Activated CD8-positive, alpha-beta memory T cell treated with anti-CD3 and anti-CD28 coated beads for 36 hours (primary cell): ENCODE measurements around the gene SLC13A4. TPM values are rescaled to one million over a fixed set of nuclear protein-coding genes. Genes with fewer than 3 reads are reported as not detected.
"Not testable (repeated sequence)": the region's sequence is repeated elsewhere in the genome, so short reads cannot be mapped to it uniquely, and the experiment has no call there.

ENCODE experiments used
- CTCF ChIA-PET: fragments of 350-600 bp; sonication (Branson Sonifier 250); formaldehyde crosslinking; loops from one replicate; lab custom pipeline; 2021; ENCODE audit warnings: antibody characterized with exemption; lab: Charles Lee
- POLR2A ChIA-PET: fragments of 350-600 bp; sonication (Branson Sonifier 250); formaldehyde crosslinking; loops from one replicate; lab custom pipeline; 2021; ENCODE audit warnings: antibody characterized with exemption; lab: Charles Lee
- total RNA-seq, 2 experiments: library from RNA; stranded (reverse); gene quantifications; one replicate each; pipeline ENCODE4 v1.2.3, GENCODE V29; 2021

The SLC13A4 gene
- total RNA-seq, 2 experiments from 2014 or later, result not detected

DNA sequence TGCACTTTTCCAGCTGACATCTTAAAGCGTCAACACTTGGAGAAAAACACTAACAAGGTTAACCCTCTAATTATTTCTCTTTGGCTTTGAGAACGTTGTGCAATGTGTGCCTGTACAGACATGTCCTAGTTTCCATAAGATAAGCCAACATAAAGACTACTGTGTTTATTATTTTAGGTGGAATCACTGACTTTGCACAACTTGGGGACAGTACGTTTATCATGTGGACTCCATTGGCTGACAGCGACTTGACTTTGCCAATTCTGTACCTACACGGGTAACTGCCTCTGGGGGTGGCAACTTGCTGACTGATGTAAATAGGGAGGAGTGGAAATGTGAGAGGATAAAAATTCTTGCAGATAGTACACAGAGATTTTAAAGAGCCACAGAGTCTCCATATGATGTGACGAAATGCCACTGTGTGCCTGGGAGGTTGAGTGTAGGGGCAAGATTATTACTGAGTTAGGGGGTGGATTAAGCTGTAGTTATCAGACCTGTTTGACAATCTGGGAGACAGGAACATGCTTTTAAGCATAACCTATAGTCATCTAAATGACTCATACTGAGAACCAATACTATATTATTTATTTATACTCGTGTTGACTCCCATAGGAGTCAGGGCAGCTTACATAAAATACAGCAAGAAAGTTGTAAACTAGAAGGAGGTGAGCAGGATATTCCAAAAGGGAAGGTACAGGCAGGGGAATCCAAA lies 21.0 kb downstream of the SLC13A4 start:
- POLR2A ChIA-PET, result no interaction called here

DNA sequence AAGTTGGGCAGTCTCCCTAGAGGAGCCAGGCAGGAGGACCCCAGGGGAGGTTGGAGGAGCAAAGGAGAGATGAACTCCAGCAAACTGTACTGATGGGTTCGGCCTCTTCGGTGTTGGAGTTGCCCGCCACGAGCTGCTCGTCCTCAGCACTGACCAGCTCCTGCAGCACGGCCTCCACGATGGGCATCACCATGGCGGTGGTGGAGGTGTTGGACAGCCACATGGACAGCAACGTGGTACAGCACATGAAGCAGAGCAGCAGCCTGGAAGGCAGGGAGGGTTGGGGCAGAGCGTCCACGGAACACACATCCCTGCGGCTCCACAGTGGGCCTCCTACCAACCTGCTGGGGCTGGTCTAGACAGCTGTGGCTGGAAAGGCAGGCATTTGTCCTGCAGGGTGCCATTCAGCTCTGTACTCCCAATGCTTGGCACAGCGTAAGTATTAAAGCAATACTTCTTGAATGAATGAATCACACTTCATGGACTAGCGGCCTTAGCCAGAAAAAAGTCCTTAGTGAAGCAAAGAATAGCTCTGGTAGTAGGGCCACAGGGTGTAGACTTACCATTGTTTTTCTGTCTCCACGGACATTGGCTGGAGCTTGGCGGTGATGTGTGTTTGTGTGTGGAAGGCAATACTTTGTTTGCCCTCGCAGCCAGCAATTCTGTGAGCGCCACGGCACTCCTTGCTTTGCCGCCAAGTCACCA lies 21.8 kb downstream of the SLC13A4 start:
- ChIA-PET POLR2A (no interaction called here), CTCF (no interaction called here)

More for the DNA sequence above, 21.0 kb downstream of the SLC13A4 start:
- CTCF ChIA-PET, result no interaction called here

DNA sequence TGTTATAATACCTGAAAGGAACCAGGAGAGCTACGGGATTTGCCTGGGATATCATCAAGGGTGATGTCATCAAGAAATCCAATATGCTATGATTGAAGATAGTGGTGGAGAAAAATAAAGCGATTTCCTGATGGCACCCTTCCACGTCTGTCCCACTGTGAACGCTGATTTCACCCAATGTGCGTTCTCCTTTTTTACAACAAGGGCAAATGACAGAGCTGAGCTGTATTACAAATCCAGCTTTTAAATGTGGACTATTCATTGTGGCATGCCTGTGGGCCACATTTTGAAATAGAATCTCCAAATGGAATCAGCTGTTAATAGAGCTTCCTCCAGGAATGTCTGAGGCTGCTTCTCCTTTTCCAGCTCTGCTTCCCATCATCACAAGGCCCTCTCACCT lies 23.3 kb downstream of the SLC13A4 start:
- CTCF ChIA-PET, result no interaction called here
- POLR2A ChIA-PET, result no interaction called here

DNA sequence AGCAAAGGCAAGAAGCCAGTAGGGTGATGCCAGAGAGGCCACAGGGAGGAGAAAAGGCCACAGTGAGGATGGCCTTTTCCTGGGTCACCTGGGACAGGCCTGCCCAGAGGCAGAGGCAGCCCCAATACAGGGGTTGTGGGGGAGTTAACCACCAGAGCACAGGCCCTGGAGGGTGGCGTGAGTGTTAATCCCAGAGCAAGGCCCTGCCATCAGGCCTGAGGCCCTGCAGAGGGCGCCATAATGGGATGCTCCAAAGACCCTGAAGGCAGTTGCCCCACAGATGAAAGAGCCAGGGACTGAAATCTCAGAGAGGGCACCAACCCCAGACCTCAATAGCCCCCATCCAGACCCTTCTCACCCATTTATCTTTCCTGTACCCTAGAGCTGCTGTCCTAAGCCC lies 23.9 kb downstream of the SLC13A4 start:
- CTCF ChIA-PET, result no interaction called here
- POLR2A ChIA-PET, result no interaction called here

DNA sequence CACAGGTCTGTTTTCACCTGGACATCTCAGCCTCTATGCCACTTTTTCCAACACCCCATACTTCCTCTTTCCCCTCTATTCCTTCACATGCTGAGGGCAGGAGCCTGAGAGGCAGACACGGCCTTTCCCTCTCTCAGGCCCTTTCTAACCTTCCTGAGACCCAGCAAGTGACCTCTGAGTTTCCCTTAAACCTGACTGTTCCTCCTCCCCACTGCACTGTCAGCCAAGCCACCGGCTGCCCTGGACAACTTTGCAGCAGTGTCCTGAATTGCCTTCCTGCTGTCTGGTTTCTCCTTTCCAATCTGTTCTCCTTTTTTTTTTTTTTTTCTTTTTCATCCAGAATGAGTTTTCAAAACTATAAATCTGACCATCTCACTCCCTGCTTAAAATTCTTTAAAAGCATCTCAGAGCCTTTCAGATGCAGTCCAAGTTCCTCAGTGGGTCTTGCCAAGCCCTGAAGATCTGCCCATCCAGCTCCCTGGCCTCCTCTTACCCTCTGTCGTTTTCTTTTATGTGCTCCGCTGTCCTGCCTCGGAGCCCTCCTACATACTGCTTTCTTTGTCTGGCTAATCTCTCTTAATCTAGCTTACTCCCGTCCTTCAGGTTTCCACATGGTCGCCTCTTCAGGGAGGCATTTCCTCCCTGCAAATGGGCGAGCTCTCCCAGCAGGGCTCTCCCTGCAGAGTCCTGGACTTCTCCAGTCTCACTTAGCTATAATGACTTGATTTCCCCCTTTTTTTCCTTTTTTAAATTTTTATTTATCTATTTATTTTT lies 30.5 kb downstream of the SLC13A4 start:
- CTCF ChIA-PET, result interaction anchor here (1.0 kb wide), 1 partner anchor 16 kb away, joined by 4 read pairs; no protein-coding TSS in a partner anchor

DNA sequence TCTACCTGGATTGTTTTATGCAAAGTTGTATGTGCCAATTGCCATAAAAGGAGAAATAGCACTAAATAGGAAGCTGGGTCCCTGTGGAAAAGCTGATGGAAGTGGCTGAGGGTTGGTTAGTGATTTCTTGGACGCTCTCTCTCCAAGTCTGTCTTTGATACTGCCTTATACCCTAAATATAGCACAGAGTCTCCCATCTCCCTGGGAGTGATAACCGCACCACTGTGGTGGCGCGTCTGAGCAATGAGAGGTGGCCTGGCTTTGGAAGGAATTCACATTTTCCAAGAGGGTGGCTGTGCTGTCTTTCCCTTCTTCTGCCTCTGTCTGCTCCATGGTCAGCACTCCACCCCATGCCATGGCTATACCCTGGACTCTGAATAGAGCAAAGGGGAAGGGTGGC lies 34.4 kb downstream of the SLC13A4 start:
- POLR2A ChIA-PET, result no interaction called here
- CTCF ChIA-PET, result no interaction called here

More for the DNA sequence above, 30.5 kb downstream of the SLC13A4 start:
- POLR2A ChIA-PET, result no interaction called here

DNA sequence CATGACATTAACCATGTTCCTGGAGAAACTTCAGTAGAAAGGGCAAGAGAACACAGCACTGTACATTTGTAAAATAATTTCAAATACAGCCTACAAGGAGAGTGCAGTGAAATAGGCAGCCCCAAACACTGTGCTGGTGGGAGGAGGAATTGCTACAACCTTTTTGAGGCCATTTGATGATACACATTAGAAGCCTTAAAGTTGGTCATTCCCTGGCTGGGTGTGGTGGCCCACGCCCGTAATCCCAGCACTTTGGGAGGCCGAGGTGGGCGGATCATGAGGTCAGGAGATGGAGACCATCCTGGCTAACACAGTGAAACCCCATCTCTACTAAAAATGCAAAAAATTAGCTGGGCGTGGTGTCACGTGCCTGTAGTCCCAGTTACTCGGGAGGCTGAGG lies 35.4 kb downstream of the SLC13A4 start:
- POLR2A ChIA-PET, CTCF ChIA-PET: not testable (repeated sequence)

DNA sequence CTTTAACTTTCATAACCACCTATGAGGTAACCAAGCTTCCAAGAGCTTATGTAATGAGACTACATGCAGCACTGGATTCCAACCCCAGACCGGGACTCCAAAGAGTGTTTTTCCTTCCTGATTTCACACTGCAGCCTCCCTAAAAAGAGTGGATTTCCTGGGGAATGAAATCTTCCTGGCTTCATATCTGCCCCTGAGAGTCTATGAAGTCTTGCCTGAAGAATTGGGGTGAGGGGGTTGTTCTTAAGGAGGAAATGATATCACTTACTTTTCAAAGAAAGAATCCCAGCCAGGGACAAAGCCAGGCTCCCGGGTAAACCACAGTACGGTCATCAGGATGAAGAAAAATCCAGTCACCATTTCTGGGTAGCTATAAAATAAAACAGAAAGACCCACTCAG lies 35.9 kb downstream of the SLC13A4 start:
- CTCF ChIA-PET, result no interaction called here

DNA sequence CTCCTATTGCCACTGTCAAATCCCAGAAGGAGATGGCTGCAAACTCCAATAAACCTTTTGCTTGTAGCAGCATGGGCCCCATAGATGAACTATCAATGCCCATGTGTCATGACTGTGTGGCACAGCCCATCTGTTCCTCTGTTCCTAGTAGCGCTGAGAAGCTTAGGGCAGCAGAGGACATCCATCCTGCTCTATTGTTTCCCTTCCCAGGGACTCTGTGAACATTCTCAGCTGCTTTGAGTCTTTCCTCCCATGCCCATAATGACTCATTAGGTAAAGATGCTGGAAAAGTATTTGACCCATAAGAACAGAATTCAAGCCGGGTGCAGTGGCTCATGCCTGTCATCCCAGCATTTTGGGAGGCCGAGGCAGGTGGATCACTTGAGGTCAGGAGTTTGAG lies 37.4 kb downstream of the SLC13A4 start:
- POLR2A ChIA-PET, result no interaction called here
- CTCF ChIA-PET, result no interaction called here

More for the DNA sequence above, 35.9 kb downstream of the SLC13A4 start:
- POLR2A ChIA-PET, result no interaction called here

DNA sequence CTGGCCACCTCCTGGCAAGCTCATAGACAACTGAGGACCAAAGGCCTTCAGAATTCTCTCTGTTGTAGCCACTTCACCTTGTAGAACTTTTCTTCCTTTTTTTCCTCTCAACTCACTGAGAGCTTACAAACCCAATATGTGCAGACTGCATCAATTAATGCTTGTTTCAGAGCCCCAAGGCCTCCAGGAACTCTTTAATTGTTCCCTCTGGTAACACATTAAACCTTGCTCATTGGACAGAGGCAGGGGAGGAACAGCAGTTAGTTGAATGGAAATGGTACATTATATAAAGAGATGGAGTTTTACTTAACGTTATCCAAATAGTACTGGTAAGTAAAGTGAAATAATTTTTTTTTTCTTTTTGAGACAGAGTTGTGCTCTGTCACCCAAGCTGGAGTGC lies 40.5 kb downstream of the SLC13A4 start:
- ChIA-PET POLR2A (no interaction called here), CTCF (no interaction called here)

DNA sequence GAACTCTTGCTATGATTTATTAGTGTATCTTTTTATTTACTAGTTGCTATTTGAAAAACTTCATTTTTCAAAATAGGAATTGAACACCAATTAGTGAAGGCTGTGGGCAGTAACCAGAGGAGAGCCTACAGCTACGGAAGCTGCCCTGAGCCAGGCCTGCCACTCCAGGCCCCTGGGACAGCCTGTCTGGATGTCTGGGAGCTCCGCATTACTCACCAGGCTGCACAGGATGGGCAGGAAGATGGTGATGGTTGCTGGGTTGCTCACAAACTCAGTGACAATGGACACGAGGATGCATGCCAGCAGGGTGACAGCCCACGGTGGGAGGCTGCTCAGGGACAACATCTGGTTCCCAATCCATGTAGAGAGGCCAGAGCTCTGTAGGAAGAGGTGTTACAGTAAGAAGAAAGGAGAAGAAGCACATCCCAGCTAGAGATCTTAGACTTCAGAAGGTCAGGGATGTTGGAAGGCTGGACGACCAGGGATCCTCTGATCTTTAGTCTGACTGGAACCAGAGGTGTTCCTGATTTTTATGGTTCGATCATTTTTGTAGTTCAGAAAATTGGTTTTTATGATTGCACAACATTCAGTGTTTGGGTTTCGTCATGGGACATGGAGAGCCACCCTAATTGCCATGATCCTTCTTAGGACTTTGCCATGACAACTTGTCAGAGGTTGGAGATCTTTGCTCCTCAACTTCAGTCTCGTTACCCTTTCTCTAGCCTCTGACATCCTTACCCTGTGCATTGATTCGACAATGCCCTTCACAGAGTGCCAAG lies 42.5 kb downstream of the SLC13A4 start:
- CTCF ChIA-PET, result no interaction called here
- POLR2A ChIA-PET, result no interaction called here

DNA sequence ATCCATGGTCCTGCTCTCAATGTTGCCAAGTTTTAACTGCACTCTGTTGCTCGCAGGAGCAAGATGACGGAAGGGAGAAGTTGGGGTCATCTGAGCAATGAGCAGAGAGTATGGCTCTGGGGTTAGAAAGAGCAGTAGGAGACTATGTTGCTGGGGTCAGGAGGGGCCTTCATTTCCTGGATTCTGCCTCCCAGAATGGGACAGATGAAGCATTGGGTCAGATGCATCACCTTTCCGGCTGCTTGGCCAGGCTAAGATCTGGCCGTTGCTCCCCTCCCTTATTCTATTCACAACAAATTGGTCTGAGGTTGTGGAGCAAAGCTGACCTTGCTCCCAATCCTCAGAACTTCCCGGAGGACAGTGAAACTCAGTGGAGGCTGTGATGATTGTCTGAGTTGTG lies 43.3 kb downstream of the SLC13A4 start:
- ChIA-PET POLR2A (no interaction called here), CTCF (no interaction called here)

DNA sequence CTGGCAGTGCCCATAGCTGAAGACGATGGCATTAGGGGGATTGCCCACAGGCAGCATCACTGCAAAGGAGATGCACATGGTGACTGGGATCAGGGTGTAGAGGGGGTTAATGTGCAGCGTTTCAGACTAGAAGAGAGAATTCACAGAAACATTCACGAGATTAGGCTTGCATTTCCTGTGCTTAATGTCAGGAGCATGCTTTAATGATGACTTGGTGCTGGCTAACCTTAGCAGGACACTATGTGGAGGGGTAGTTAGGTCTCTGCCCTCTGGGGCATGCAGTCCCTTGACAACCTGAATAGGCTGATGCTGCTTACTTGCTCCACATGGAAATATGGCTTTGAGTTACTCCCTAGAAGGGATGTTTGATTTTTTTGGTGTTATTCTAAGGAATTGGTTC lies 43.9 kb downstream of the SLC13A4 start:
- POLR2A ChIA-PET, result no interaction called here
- CTCF ChIA-PET, result no interaction called here

DNA sequence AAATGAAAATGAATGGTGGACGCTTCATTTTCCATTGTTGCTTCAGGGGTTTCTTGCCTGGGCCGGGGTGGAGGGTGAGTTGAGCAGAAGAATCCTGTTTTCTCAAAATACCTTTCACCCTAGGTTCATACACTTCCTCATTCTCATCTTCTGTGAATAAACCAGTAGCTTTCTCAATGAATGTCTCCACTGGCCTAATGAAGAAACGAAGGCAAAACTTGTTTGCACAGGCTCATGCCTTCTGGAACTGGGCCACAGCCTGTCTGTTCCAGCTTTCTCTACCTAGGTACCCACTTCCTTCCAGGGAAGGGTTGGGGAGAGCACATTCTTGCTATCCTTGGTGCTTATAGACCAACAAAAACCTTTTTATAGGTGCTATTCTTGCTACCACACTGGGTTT lies 44.4 kb downstream of the SLC13A4 start:
- ChIA-PET POLR2A (no interaction called here), CTCF (no interaction called here)

DNA sequence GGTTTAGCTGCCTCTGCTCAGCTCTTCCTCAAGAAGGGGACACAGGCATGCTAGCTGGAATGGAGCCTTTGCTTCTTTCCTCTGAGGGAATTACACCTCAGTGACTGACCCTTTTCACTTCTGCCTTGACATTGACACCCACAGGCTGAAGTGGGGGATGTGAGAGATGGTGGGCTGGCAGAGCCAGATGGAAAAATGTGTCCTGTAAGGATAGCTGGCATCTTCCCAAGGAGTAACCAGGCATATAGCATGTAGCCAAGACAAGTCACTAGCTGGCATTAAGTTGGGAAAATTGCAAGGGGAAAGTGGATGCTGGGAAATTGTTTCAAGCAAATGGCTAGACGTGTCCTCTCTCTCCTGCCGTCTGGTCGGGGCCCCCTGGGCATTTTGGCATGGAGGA lies 45.8 kb downstream of the SLC13A4 start:
- POLR2A ChIA-PET, result no interaction called here
- CTCF ChIA-PET, result interaction anchor here (1.0 to 1.3 kb wide), 2 partner anchors 18 to 19 kb away, joined by 3 read pairs; no protein-coding TSS in a partner anchor

DNA sequence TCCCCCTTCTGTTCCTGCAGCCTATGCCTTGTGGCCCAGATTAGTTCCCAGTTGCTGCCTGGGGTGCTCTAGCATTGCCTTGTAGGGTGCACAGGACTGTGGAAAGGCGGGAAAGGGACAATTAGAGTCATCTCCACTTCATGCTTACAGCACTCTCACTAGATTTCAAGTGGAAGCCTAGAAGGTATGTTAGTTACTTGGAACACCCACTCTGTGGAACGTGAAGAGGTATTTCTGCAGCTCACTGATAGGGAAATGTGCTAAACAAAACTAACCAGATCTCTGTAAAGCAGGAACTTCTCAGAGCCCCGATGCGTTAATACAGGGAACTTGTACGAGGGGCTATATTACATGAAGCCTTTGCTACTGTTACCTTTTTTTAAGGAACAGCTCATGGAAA lies 46.2 kb downstream of the SLC13A4 start:
- ChIA-PET POLR2A (no interaction called here), CTCF (interaction anchor here (1.0 to 1.3 kb wide), 3 partner anchors 16 to 20 kb away, joined by 3 to 4 read pairs (median 3); no protein-coding TSS in a partner anchor)

DNA sequence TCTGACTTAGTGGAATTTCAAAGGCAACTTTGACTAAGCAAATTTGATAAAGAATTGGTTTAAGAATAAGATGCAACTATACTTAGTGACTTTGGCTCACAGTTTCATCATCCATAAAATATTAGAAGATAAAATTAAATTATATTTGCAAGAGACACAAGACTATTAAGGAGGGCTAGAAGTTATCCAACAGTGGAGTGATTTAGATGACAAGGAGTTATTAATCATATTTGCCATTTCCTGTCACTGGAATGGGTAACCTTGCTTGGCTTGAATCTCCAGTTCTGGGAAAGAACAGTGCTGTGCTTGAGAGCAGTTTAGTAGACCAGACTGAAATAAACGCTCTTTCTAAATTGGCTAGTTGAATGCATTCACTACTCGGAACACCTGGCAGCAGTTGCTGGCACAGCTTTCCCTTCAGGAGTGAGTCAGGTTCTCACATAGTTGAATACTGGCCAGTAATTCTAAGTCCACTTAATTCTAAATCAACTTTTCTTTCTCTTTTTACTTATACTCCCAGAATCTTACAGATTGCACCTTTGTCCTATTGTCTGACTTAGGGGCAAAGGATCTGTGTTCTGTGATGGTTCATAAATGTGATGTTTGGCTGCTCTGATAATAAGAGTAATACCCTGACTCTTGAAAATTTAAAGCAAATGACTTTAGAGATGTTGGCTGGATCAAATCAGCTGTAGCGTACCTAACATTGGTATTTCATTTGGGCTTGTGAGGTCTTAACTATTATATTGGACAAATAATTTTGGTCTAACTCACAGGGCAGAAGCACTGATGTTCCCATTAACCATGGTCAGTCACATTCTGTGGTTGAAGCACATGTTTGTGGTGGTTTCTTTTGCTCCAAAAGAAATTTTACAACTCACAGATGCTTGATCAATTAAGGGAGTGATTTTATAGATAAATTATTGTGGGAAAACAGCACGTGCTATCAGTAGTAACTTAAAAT lies 49.1 kb downstream of the SLC13A4 start:
- ChIA-PET POLR2A (no interaction called here), CTCF (no interaction called here)

DNA sequence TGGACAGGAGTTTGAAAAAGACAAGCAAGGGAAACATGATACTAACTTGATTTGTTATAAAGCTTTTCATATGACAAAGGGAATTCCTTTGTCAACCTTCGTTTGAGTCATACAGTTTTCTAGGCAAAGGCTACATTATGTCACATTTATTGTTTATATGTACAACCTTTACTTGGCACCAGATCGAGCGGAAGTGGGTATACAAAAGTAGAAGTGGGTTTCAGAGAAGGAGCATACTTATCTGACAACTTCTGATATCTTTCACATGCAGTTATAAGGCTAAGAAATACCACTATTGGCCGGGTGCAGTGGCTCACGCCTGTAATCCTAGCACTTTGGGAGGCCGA lies 54.7 kb downstream of the SLC13A4 start:
- CTCF ChIA-PET, result interaction anchor here (1.0 to 1.7 kb wide), 3 partner anchors 9 to 38 kb away, joined by 3 to 4 read pairs (median 3); no protein-coding TSS in a partner anchor
- POLR2A ChIA-PET, result no interaction called here
